H1 (cell line): Measurements from ENCODE around the gene MYOC. TPM values are rescaled to one million over a fixed set of nuclear protein-coding genes. Genes with fewer than 3 reads are reported as not detected.

ENCODE experiments used
- CTCF ChIA-PET: fragments of 300-600 bp; sonication (Branson Sonifier 250); formaldehyde crosslinking; loops from one replicate; lab custom pipeline; 2021; ENCODE audit not compliant: partially characterized antibody; lab: Charles Lee
- POLR2A ChIA-PET: fragments of 300-600 bp; sonication (Branson Sonifier 250); formaldehyde crosslinking; loops from one replicate; lab custom pipeline; 2021; ENCODE audit warnings: inconsistent platforms; ENCODE audit not compliant: partially characterized antibody; lab: Charles Lee
- DNase-seq, 2 experiments: peaks; one replicate each; pipeline versions ENCODE4 v3.0.0 to v3.0.0-alpha.2; 2010 to 2022; ENCODE audit warnings: low spot score in 2 of 2, low read depth in 1 of 2, mixed read lengths in 1 of 2
- FAIRE-seq: peaks from 2 replicates; lab custom pipeline; 2011; peaks lifted over from hg19 to GRCh38; lab: Jason Lieb, UNC
- H2AFZ ChIP-seq: 2 replicates; pipeline ENCODE4 v1.8.1; 2012; ENCODE audit warnings: low read length, inconsistent platforms
- H2AK5ac ChIP-seq: 2 replicates; pipeline ENCODE4 v1.6.1; 2013; ENCODE audit warnings: low read depth, low read length
- H2BK120ac ChIP-seq: replicated peaks from 2 replicates; pipeline ENCODE3; 2013; ENCODE audit warnings: low read depth, low read length, inconsistent platforms
- H2BK12ac ChIP-seq: 2 replicates; pipeline ENCODE4 v1.6.1; 2013; ENCODE audit warnings: low read depth, low read length
- H2BK15ac ChIP-seq: 2 replicates; pipeline ENCODE4 v1.6.1; 2013; ENCODE audit warnings: low read length
- H2BK20ac ChIP-seq: 2 replicates; pipeline ENCODE4 v1.6.1; 2013; ENCODE audit warnings: low read length
- H2BK5ac ChIP-seq: 2 replicates; pipeline ENCODE4 v1.6.1; 2013; ENCODE audit warnings: low read depth, low read length
- H3K14ac ChIP-seq: 2 replicates; pipeline ENCODE4 v1.6.1; 2013; ENCODE audit warnings: inconsistent platforms; ENCODE audit not compliant: insufficient read length
- H3K18ac ChIP-seq: 2 replicates; pipeline ENCODE4 v1.6.1; 2013; ENCODE audit warnings: low read length; ENCODE audit errors: extremely low read depth
- H3K23ac ChIP-seq: 2 replicates; pipeline ENCODE4 v1.6.1; 2013; ENCODE audit warnings: inconsistent platforms; ENCODE audit not compliant: insufficient read length
- H3K23me2 ChIP-seq: 2 replicates; pipeline ENCODE4 v1.6.1; 2013; ENCODE audit warnings: low read depth, low read length
- H3K27ac ChIP-seq: 2 replicates; pipeline ENCODE4 v1.6.1; 2011; ENCODE audit warnings: low read depth, low read length, inconsistent platforms
- H3K27me3 ChIP-seq, 4 experiments: replicated peaks in 1 of 4; 1 replicate in 1 of 4; 2 replicates in 3 of 4; pipeline versions ENCODE4 v1.6.1 to v1.8.1; 2011 to 2013; ENCODE audit warnings: low read length in 3 of 4, mild to moderate bottlenecking in 3 of 4, inconsistent platforms in 2 of 4, mixed read lengths in 2 of 4, moderate library complexity in 1 of 4; ENCODE audit not compliant: control insufficient read depth in 3 of 4, insufficient read depth in 3 of 4; ENCODE audit errors: extremely low read depth in 1 of 4
- H3K36me3 ChIP-seq, 4 experiments: 2 replicates each; pipeline versions ENCODE4 v1.6.1 to v1.8.1; 2011 to 2013; ENCODE audit warnings: mild to moderate bottlenecking in 4 of 4, low read length in 3 of 4, moderate library complexity in 2 of 4, control low read depth in 1 of 4, inconsistent platforms in 1 of 4; ENCODE audit not compliant: insufficient read depth in 4 of 4, control insufficient read depth in 2 of 4
- H3K4ac ChIP-seq: replicated peaks from 2 replicates; pipeline ENCODE3; 2013; ENCODE audit warnings: low read length, low read depth, mixed read lengths, inconsistent platforms; ENCODE audit not compliant: insufficient read length
- H3K4me1 ChIP-seq, 4 experiments: replicated peaks in 1 of 4; 1 replicate in 1 of 4; 2 replicates in 3 of 4; pipeline versions ENCODE4 v1.6.1 to v1.8.1; 2011 to 2013; ENCODE audit warnings: low read length in 3 of 4, inconsistent platforms in 2 of 4, mixed read lengths in 1 of 4; ENCODE audit not compliant: insufficient read depth in 4 of 4, control insufficient read depth in 3 of 4
- H3K4me2 ChIP-seq, 2 experiments: 2 replicates each; pipeline versions ENCODE4 v1.6.1 to v1.8.1; 2011 to 2013; ENCODE audit warnings: low read depth in 2 of 2, low read length in 2 of 2, control low read depth in 1 of 2, inconsistent platforms in 1 of 2, mild to moderate bottlenecking in 1 of 2; ENCODE audit not compliant: insufficient read depth in 1 of 2
- H3K4me3 ChIP-seq, 4 experiments: fragments of 200-600, 300-600 bp in 1 of 4; sonication (generic), shearing (Covaris generic), sonication (Bioruptor Twin) in 1 of 4; 2 replicates each; pipeline versions ENCODE4 v1.5.1 to v1.8.1; 2011 to 2016; ENCODE audit warnings: low read length in 4 of 4, low read depth in 3 of 4, control low read depth in 2 of 4, inconsistent platforms in 2 of 4, mild to moderate bottlenecking in 2 of 4, mixed read lengths in 1 of 4, moderate library complexity in 1 of 4; ENCODE audit not compliant: insufficient read depth in 2 of 4; ENCODE audit errors: extremely low read depth in 1 of 4
- H3K56ac ChIP-seq: replicated peaks from 2 replicates; pipeline ENCODE3; 2013; ENCODE audit warnings: low read depth, mild to moderate bottlenecking, mixed read lengths, low read length, inconsistent platforms; ENCODE audit not compliant: insufficient read length
- H3K79me1 ChIP-seq: 2 replicates; pipeline ENCODE4 v1.6.1; 2013; ENCODE audit warnings: low read depth, low read length, control low read depth
- H3K79me2 ChIP-seq, 2 experiments: 2 replicates each; pipeline versions ENCODE4 v1.6.1 to v1.8.1; 2012 to 2013; ENCODE audit warnings: low read length in 2 of 2, mild to moderate bottlenecking in 2 of 2, inconsistent platforms in 1 of 2; ENCODE audit not compliant: insufficient read depth in 2 of 2, control insufficient read depth in 1 of 2
- H3K9ac ChIP-seq, 4 experiments: replicated peaks in 1 of 4; 1 replicate in 1 of 4; 2 replicates in 3 of 4; pipeline versions ENCODE4 v1.6.1 to v1.8.1; 2011 to 2013; ENCODE audit warnings: low read depth in 3 of 4, low read length in 3 of 4, control low read depth in 2 of 4, mild to moderate bottlenecking in 2 of 4, moderate library complexity in 2 of 4, inconsistent platforms in 1 of 4; ENCODE audit errors: extremely low read depth in 1 of 4
- H3K9me3 ChIP-seq, 2 experiments: 2 replicates each; pipeline versions ENCODE4 v1.6.1 to v1.8.1; 2012 to 2013; ENCODE audit warnings: mild to moderate bottlenecking in 2 of 2, moderate library complexity in 2 of 2, control low read depth in 1 of 2, inconsistent platforms in 1 of 2, low read depth in 1 of 2, low read length in 1 of 2, mixed read lengths in 1 of 2; ENCODE audit not compliant: insufficient read depth in 2 of 2
- H4K20me1 ChIP-seq, 2 experiments: replicated peaks in 1 of 2; 2 replicates each; pipeline versions ENCODE3 to v1.8.1; 2011 to 2013; ENCODE audit warnings: inconsistent platforms in 2 of 2, low read length in 2 of 2, mild to moderate bottlenecking in 1 of 2; ENCODE audit not compliant: insufficient read depth in 2 of 2, control insufficient read depth in 1 of 2
- H4K5ac ChIP-seq: 2 replicates; pipeline ENCODE4 v1.6.1; 2013; ENCODE audit warnings: low read length, low read depth, mixed read lengths, inconsistent platforms; ENCODE audit not compliant: insufficient read length
- H4K8ac ChIP-seq: 2 replicates; pipeline ENCODE4 v1.8.0; 2013; ENCODE audit warnings: mild to moderate bottlenecking, moderate library complexity, low read length, inconsistent platforms; ENCODE audit not compliant: insufficient read depth; ENCODE audit errors: extremely low read depth
- H4K91ac ChIP-seq: replicated peaks from 2 replicates; pipeline ENCODE3; 2013; ENCODE audit warnings: low read length, mixed read lengths, inconsistent platforms; ENCODE audit not compliant: insufficient read length
- ATF2 ChIP-seq: IDR thresholded peaks from 2 replicates; pipeline ENCODE4 v1.6.1; 2012; ENCODE audit warnings: low read length, inconsistent platforms
- BACH1 ChIP-seq: IDR thresholded peaks from 2 replicates; pipeline ENCODE4 v1.6.1; 2012; ENCODE audit warnings: low read length, improper control_type of control experiment
- EP300 ChIP-seq, 2 experiments: IDR thresholded peaks; 1 replicate in 1 of 2; 2 replicates in 1 of 2; pipeline ENCODE4 v1.6.1; 2011 to 2012; ENCODE audit warnings: low read depth in 2 of 2, low read length in 2 of 2, mild to moderate bottlenecking in 2 of 2, borderline replicate concordance in 1 of 2, inconsistent platforms in 1 of 2, moderate library complexity in 1 of 2
- POLR2AphosphoS5 ChIP-seq: IDR thresholded peaks from 2 replicates; pipeline ENCODE4 v1.6.1; 2011; ENCODE audit warnings: low read depth, low read length
- RBBP5 ChIP-seq: IDR thresholded peaks from 2 replicates; pipeline ENCODE4 v1.7.1; 2012; ENCODE audit warnings: low read depth, mild to moderate bottlenecking, inconsistent platforms, low read length, moderate library complexity, borderline replicate concordance
- RFX5 ChIP-seq: IDR thresholded peaks from 2 replicates; pipeline ENCODE4 v1.6.1; 2011; ENCODE audit warnings: low read depth, low read length, improper control_type of control experiment, borderline replicate concordance
- SIX5 ChIP-seq: IDR thresholded peaks from 2 replicates; pipeline ENCODE4 v1.6.1; 2011; ENCODE audit warnings: mild to moderate bottlenecking, low read depth, low read length
- TAF1 ChIP-seq: IDR thresholded peaks from 2 replicates; pipeline ENCODE4 v1.6.1; 2011; ENCODE audit warnings: mild to moderate bottlenecking, low read depth, low read length
- TBP ChIP-seq: IDR thresholded peaks from 2 replicates; pipeline ENCODE4 v1.6.1; 2011; ENCODE audit warnings: low read depth, low read length, improper control_type of control experiment
- TEAD4 ChIP-seq: IDR thresholded peaks from 2 replicates; pipeline ENCODE4 v1.6.1; 2012; ENCODE audit warnings: low read depth, low read length, inconsistent platforms, mixed read lengths
- ZNF274 ChIP-seq: IDR thresholded peaks from 2 replicates; pipeline ENCODE4 v1.7.0; 2012; ENCODE audit warnings: low read length, borderline replicate concordance; ENCODE audit errors: extremely low read depth
- WGBS, 2 experiments: shearing (Covaris generic) in 1 of 2; methylation state at CpG; one replicate each; pipeline versions ENCODE4 v1.1.6 to v1.1.7; 2013 to 2015; ENCODE audit warnings: low lambda C conversion rate in 2 of 2, mixed read lengths in 2 of 2, inconsistent platforms in 1 of 2, low coverage in 1 of 2, missing lambda C conversion rate in 1 of 2; ENCODE audit not compliant: insufficient replicate concordance in 2 of 2, insufficient coverage in 1 of 2, insufficient read length in 1 of 2; ENCODE audit errors: extremely low coverage in 1 of 2, missing lambda C conversion rate in 1 of 2; 5-methylcytosine and 5-hydroxymethylcytosine counted together
- polyA plus RNA-seq, 7 experiments: library from polyadenylated mRNA; depleted of rRNA in 3 of 7; stranded (reverse) in 5 of 7; unstranded in 2 of 7; fragments of >200 nt in 5 of 7; fragments of 200-250 nt in 2 of 7; gene quantifications; 1 replicate in 5 of 7; 2 replicates in 1 of 7; 4 replicates in 1 of 7; pipeline versions ENCODE4 v1.2.1 to v1.2.3, GENCODE V29; 2011 to 2013; ENCODE audit warnings: missing spikeins in 2 of 7, mixed read lengths in 2 of 7
- total RNA-seq: library from RNA; stranded (reverse); fragmentation: NEBNext Ultra II Directional; extraction: Animal tissue kit (Norgen Biotek cat#: 25700); gene quantifications from 2 replicates; pipeline ENCODE4 v1.2.1, GENCODE V29; 2021
- TF ChIP-seq, protein P1 (sequence below): IDR thresholded peaks from 2 replicates; pipeline ENCODE4 v1.6.1; 2011; ENCODE audit warnings: low read length, improper control_type of control experiment

The MYOC gene
- total and polyA plus RNA-seq, 2 of the 8 experiments (the other 6 are each of a cell fraction or from before 2014, with no cell fraction given), result not detected

DNA sequence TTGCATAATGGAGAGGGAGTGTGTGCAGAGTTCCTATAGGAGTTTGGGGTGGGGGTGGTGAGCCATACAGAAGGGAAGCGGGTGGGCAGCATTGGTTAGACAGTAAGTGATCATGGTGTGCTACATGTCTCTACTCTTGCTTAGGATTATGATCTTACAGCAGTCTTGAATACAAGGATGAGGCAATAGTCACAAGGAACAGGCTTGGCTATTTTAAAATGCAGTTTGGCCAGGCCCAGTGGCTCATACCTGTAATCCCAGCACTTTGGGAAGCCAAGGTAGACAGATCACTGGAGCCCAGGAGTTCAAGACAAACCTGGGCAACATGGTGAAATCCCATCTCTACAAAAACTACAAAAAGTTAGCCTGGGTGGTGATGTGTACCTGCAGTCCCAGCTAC is 12.3 kb downstream of the MYOC start:
- no peaks in the 10 kb centered on the region; a peak in 1 of 8 replicates for H3K36me3 ChIP-seq
- H3K14ac ChIP-seq, result no peak overlapping the region
- no peaks in the 10 kb centered on the region for H3K27me3 ChIP-seq
- no peak overlapping the region for H3K18ac ChIP-seq
- H4K8ac ChIP-seq, result no peak overlapping the region
- no peak overlapping the region for H2BK20ac ChIP-seq
- no peak overlapping the region for H4K91ac ChIP-seq
- peak overlapping the region; percentile 21; the same call in 1 of the 2 replicates for H2BK5ac ChIP-seq
- no peak overlapping the region for H3K56ac ChIP-seq
- H4K5ac ChIP-seq, result no peak overlapping the region
- 100% methylated on average over 1 of the region's 1 CpG; no CpG with 5 or more reads in 1 of the 2 experiments for WGBS, 2 experiments
- no peak overlapping the region for H2BK12ac ChIP-seq
- ChIA-PET POLR2A (no interaction called here), CTCF (interaction anchor here (0.6 to 10.1 kb wide), 4 partner anchors 12 to 344 kb away, joined by 3 to 143 read pairs (median 4); partner anchors contain the start of gene MYOC)
- no peaks in the 10 kb centered on the region for H3K79me2 ChIP-seq
- H3K23me2 ChIP-seq, result no peaks in the 10 kb centered on the region
- H2BK15ac ChIP-seq, result no peak overlapping the region
- H3K4ac ChIP-seq, result no peak overlapping the region
- DNase-seq, result no peak
- no peaks in the 10 kb centered on the region for H3K79me1 ChIP-seq
- H4K20me1 ChIP-seq, result no peaks in the 10 kb centered on the region
- H2AFZ ChIP-seq, result no peak overlapping the region
- H2BK120ac ChIP-seq, result no peak overlapping the region
- H3K9ac ChIP-seq, result no peak overlapping the region
- H3K4me3 ChIP-seq, result no peak overlapping the region
- no peak overlapping the region for H2AK5ac ChIP-seq
- TF ChIP-seq TAF1, result no peak
- no peak for TF ChIP-seq EP300 (IDR thresholded peaks at IDR 0.05; ENCODE audit: borderline replicate concordance in 1 of 2, low read depth in 2 of 2, low read length in 2 of 2)
- no peak for TF ChIP-seq TEAD4
- TF ChIP-seq ATF2, result no peak
- no peak for TF ChIP-seq BACH1
- TF ChIP-seq SIX5, result no peak
- TF ChIP-seq POLR2AphosphoS5, result no peak
- no peak for TF ChIP-seq RFX5
- TF ChIP-seq, protein P1, sequence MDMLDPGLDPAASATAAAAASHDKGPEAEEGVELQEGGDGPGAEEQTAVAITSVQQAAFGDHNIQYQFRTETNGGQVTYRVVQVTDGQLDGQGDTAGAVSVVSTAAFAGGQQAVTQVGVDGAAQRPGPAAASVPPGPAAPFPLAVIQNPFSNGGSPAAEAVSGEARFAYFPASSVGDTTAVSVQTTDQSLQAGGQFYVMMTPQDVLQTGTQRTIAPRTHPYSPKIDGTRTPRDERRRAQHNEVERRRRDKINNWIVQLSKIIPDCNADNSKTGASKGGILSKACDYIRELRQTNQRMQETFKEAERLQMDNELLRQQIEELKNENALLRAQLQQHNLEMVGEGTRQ, result no peak
- TF ChIP-seq TBP, result no peak
- TF ChIP-seq ZNF274, result no peak
- TF ChIP-seq RBBP5, result no peak
- FAIRE-seq, result no peak
- H3K4me2 ChIP-seq, result no peak overlapping the region
- H3K27ac ChIP-seq, result no peak overlapping the region
- peaks cover 2 to 14% (median 6%) of the 10 kb centered on the region in 4 experiments for H3K4me1 ChIP-seq
- no peak overlapping the region for H3K23ac ChIP-seq
- H3K9me3 ChIP-seq, result no peaks in the 10 kb centered on the region
